ENCODE data around the gene ILDR1.

- TF ChIP-seq TAF1 (IDR thresholded peaks at IDR 0.05; ENCODE audit: borderline replicate concordance, insufficient read depth, low read length) (no peak), POLR2AphosphoS5 (IDR thresholded peaks at IDR 0.05; ENCODE audit: low read depth, low read length) (no peak), REST (IDR thresholded peaks at IDR 0.05; ENCODE audit: insufficient read depth in 1 of 2, low read depth in 2 of 2, low read length in 2 of 2) (no peak), SIN3A (IDR thresholded peaks at IDR 0.05; ENCODE audit: borderline replicate concordance, insufficient read depth, low read length) (no peak), FOXP2 (optimal IDR thresholded peaks at IDR 0.05; ENCODE audit: borderline replicate concordance, extremely low read depth, extremely low read length, insufficient read depth) (no peak)
These were observed 44.5 kb upstream of the ILDR1 start for GRCh38 chr3:122066331-122067213.

Data from PFSK-1 (cell line).